LNCaP clone FGC (cell line): ENCODE data around the gene FAM229A.

Experiments used
- DNase-seq: peaks from one replicate; pipeline ENCODE4 v3.0.0-alpha.2; 2011; ENCODE audit warnings: low read depth
- H3K4me3 ChIP-seq: 2 replicates; pipeline ENCODE4 v1.5.1; 2011; ENCODE audit warnings: mild to moderate bottlenecking, low read depth, low read length, control low read depth
- TF ChIP-seq, protein P1 (sequence below): IDR thresholded peaks from 2 replicates; pipeline ENCODE4 v1.5.1; 2012; ENCODE audit warnings: mild to moderate bottlenecking; ENCODE audit not compliant: control insufficient read depth, insufficient read depth; ENCODE audit errors: extremely low read depth

FAM229A gene

DNA sequence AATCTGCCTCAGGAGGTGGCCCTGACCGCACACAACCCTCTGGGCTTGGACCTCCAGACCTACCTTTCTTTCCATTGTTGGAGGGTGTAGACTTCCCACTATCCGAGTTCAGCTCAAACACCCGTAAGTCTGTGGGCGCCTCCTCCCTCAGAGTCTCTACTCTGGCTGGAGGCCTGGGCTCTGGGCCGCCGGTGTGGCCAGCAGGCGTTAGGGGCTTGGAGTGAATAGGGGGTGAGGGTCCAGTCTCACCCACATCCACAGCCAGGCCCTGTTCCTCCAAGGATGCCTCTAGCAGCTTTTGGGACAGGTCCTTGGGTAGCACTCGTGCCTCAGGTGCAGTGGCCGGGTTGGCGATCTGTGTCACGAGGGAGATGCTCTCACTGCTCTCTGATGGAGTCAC, 13.9 kb upstream of the FAM229A start:
- TF ChIP-seq, protein P1, sequence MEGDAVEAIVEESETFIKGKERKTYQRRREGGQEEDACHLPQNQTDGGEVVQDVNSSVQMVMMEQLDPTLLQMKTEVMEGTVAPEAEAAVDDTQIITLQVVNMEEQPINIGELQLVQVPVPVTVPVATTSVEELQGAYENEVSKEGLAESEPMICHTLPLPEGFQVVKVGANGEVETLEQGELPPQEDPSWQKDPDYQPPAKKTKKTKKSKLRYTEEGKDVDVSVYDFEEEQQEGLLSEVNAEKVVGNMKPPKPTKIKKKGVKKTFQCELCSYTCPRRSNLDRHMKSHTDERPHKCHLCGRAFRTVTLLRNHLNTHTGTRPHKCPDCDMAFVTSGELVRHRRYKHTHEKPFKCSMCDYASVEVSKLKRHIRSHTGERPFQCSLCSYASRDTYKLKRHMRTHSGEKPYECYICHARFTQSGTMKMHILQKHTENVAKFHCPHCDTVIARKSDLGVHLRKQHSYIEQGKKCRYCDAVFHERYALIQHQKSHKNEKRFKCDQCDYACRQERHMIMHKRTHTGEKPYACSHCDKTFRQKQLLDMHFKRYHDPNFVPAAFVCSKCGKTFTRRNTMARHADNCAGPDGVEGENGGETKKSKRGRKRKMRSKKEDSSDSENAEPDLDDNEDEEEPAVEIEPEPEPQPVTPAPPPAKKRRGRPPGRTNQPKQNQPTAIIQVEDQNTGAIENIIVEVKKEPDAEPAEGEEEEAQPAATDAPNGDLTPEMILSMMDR, result no peak
- H3K4me3 ChIP-seq, result no peak overlapping the region
- DNase-seq, result no peak

DNA sequence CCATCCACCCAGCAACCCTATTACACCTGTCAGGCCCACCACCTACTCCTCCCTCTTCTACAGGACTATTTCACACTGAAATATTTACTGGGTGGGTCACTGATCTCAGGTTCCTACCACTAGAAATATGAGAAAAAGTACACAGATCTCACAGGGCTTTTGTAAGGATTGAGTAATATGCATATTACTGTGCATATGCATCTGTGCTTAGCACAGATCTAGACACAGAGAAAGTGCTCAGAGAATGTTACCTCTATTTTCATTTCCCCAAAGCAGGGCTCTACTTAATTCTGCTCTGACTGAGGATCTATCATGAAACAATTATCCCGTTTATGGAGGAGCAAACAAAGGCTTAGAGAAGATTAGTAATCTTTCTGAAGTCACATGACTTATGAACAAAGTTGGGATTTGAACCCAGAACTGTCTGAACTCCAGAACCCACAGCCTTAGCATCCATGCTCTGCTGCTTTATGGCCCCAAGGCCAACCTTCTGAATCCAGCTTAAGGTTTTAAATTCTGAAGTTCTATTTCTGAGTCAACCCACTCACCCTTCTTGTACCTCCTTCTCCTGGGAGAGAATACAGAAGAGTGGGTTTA, 11.8 kb upstream of the FAM229A start:
- no peak for DNase-seq
- TF ChIP-seq, protein P1, result no peak
- H3K4me3 ChIP-seq, result no peak overlapping the region

DNA sequence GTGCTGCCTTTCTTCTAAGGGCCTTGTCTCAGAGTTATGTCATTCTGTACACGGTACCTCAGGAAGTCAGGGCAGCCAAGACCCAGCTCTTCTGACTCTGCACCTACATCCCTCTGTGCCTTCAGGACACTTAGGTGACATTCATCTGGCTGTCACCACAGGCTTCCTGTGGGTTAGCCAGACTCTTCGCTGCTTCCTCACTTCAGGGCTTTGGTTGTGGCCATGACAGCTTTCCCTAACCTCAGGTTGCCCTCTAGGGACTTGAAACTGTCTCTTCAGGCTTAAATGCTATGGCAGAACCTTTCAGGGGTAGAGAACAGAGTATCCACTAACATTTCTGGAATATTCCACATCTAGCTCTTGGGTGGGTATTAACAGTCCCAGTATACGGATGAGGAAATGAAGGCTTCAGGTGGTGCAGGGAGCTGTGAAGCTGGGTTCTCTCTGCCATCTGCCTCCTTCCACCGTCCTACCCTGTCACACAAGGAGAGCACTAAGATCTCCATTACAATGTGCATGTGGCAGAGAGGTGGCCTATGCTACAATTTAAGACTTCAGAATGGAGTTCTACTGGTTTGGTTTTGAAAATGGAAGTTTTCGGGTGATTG, 10.0 kb upstream of the FAM229A start:
- DNase-seq, result no peak
- TF ChIP-seq, protein P1, result no peak
- H3K4me3 ChIP-seq, result no peak overlapping the region

DNA sequence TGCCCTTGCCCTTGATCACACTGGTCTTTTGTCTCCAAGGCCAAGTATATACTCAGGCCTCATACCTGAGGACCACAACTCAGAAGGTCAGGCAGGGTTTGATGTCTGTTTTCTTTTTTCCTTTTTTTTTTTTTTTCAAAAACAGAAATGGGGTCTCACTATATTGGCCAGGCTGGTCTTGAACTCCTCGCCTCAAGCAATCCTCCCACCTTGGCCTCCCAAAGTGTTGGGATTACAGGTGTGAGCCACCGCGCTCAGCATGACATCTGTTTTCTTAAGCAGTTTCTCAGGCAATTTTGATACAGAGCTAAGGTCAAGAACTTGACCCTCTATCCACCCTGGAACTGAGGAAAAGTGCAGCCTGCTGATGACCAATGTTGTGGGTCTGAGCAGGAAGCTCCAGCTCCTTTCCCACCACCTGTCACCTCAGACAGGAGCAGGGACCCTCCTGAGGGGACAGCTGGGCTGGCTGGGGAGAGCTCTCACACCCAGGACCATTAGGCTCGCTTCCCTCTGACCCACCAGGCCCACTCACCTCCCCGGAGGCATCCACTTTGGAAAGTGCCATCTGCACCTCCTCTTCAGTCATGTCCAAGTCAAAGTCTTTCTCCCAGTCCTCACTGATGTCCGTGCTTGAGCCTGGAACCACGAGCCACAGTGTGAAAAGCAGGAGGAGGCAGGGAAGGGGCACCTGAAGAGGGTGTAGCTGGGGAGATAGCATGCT, 5.8 kb upstream of the FAM229A start:
- no peak for DNase-seq
- TF ChIP-seq, protein P1, result no peak
- no peak overlapping the region for H3K4me3 ChIP-seq

DNA sequence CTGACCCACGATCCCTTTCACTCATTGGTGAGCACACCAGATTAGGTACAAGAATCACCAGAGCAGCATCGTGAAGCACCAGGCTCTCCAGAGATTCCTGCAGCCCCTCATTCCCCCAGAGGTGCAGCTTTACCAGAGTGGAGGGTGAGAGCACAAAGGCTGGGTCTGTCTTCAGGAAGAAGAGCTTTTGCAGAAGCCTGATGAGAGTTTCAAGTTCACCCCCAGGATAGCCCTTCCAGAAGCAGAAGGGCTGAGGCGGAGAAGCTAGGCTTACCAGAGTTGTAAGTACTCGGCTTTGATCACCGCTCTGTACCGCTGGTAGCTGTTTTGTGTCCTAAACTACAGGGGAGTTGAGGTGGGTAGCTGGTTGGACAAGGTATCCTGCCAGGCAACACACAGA, 3.2 kb upstream of the FAM229A start:
- H3K4me3 ChIP-seq, result no peak overlapping the region
- DNase-seq, result no peak
- TF ChIP-seq, protein P1, result no peak

DNA sequence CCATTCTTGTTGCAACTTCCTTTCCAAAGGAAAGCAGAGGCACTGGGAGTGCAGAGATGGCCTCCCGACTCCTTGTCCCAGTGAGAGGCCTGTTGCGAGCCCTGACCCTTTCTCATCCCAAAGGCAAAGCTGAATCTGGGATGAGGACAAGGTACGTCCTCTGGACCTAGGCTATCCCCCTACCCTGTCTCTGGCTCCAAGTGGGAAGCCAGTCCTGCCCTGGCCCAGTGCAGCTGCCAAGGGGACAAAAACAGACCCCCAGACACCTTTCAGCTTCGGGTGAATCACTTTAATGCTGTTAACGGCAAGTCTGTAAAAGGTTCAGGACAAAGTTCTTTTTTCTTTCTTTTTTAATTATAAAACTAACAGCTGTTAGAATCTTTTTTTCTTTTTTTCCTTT, 2.6 kb upstream of the FAM229A start:
- no peak for DNase-seq
- no peak overlapping the region for H3K4me3 ChIP-seq
- TF ChIP-seq, protein P1, result no peak
